KOPT-K1 (cell line): ENCODE results near the gene LMAN2.
"Not testable (repeated sequence)": the region's sequence is repeated elsewhere in the genome, so short reads cannot be mapped to it uniquely, and the experiment has no call there.

Source experiments
- H3K27ac ChIP-seq: fragments of 200-600 bp; sonication (generic); 2 replicates; pipeline ENCODE4 v1.5.1; 2016; ENCODE audit warnings: antibody characterized with exemption, mild to moderate bottlenecking, low read depth, low read length; ENCODE audit not compliant: poor library complexity, severe bottlenecking
- H3K36me3 ChIP-seq: fragments of 200-600 bp; sonication (generic); 2 replicates; pipeline ENCODE4 v1.5.1; 2017; ENCODE audit warnings: antibody characterized with exemption, mild to moderate bottlenecking, low read length, moderate library complexity; ENCODE audit not compliant: insufficient read depth
- H3K9me3 ChIP-seq: fragments of 200-600 bp; sonication (generic); 2 replicates; pipeline ENCODE4 v1.5.1; 2017; ENCODE audit warnings: antibody characterized with exemption, low read length, mild to moderate bottlenecking; ENCODE audit not compliant: insufficient read depth, poor library complexity, severe bottlenecking

LMAN2 gene

DNA sequence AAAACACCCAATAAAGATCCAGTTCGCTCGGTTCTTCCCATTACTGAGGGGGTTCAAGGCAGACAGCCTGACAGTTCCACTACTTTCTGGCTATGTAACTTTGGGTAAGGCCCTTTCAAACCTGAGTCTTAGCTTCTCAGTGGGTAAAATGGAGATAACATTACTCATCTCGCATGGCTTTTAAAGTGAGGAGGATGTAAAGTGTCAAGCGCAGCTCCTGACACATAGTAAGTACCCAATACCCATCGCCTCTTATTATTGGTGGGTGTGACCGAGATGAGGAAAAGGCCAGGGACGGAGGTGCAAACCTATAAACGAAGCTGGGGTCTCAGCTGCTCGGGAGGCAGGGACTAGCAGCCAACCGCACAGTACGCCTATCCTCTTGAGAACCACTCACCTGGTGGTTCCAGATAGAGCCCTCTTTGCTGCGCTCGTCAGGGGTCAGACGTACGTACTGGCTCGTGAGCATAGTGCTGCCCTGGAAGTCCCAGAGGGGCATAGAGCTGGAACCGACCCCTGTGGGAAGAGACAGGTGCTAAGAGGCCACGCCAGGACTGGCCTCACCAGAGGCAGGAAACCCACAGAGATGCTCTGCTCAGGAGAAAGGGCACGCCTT lies 584 bp downstream of the LMAN2 start:
- peaks cover 37% of the 10 kb centered on the region for H3K36me3 ChIP-seq
- peak overlapping the region; percentile 88 for H3K27ac ChIP-seq
- H3K9me3 ChIP-seq, result no peaks in the 10 kb centered on the region

DNA sequence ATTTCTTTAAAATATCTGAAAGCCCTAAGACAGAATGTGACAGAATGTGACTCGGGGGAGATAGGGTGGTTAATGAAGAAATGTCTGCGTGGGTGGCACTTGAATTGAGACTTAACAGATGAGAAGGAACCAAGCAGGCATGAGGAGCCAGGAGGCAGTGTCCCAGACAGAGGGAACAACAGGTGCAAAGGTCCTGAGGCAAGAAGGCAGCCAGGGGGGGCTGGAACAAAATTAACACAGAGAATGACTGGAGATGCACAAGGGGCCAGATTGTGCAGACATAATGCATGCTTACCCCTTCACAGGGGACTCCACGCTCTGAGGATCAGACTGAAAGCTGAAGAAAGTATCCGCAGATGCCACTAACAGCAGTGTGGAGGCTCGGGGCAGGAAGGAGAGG lies 1.7 kb downstream of the LMAN2 start:
- Histone ChIP-seq H3K36me3 (peaks cover 46% of the 10 kb centered on the region), H3K9me3 (no peaks in the 10 kb centered on the region), H3K27ac (no peak overlapping the region)

DNA sequence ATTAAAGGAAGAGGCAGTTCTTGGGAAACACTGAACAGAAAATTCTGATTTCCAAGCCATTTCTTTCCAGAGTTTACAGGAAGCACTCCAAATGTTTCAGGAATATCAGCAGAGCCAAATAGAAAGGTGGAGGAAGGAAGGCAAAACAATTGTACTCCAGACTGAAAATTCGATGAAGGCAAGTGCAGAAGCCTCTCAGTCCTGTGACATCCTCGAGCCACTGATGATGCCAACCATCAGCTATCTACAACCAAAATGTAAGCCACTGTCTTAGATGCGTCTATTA lies 2.2 kb downstream of the LMAN2 start:
- Histone ChIP-seq H3K36me3 (peaks cover 51% of the 10 kb centered on the region), H3K27ac (no peak overlapping the region), H3K9me3 (no peaks in the 10 kb centered on the region)

GRCh38 chr5:177347699-177348098 lies 3.8 kb downstream of the LMAN2 start:
- no peaks in the 10 kb centered on the region for H3K9me3 ChIP-seq
- no peak overlapping the region for H3K27ac ChIP-seq
- H3K36me3 ChIP-seq, result peaks cover 64% of the 10 kb centered on the region

GRCh38 chr5:177346820-177347219 lies 4.6 kb downstream of the LMAN2 start:
- Histone ChIP-seq H3K36me3 (peaks cover 72% of the 10 kb centered on the region), H3K27ac (no peak overlapping the region), H3K9me3 (no peaks in the 10 kb centered on the region)

DNA sequence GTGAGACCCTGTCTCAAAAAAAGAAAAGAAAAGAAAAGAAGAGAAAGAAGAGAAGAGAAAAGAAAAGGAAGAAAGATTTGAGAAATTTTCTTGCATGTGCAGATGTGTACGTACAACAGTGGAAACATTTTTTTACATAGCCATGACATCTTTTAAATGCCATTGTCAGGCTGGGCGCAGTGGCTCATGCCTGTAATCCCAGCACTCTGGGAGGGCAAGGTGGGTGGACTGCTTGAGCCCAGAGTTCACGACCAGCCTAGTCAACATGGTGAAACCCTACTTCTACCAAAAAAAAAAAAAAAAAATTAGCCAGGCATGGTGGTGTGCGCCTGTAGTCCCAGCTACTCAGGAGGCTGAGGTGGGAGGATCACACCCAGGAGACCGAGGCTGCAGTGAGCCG lies 6.6 kb downstream of the LMAN2 start:
- H3K9me3 ChIP-seq, result no peaks in the 10 kb centered on the region
- H3K27ac ChIP-seq, result no peak overlapping the region
- peaks cover 84% of the 10 kb centered on the region for H3K36me3 ChIP-seq

GRCh38 chr5:177343777-177344176 lies 7.7 kb downstream of the LMAN2 start:
- Histone ChIP-seq H3K36me3 (peaks cover 84% of the 10 kb centered on the region), H3K27ac (no peak overlapping the region), H3K9me3 (no peaks in the 10 kb centered on the region)

DNA sequence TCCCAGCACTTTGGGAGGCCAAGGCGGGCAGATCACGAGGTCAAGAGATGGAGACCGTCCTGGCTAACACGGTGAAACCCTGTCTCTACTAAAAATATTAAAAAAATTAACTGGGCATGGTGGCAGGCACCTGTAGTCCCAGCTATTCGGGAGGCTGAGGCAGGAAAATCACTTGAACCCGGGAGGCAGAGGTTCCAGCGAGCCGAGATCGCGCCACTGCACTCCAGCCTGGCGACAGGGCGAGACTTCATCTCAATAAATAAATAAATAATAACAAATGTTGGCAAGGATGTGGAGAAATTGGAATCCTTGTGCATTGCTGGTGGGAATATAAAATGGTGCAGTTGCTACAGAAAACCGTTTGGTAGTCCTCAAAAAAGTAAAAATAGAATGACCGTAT lies 8.5 kb downstream of the LMAN2 start:
- not testable (repeated sequence) for H3K27ac ChIP-seq, H3K9me3 ChIP-seq
- peaks cover 89% of the 10 kb centered on the region for H3K36me3 ChIP-seq

- Histone ChIP-seq H3K27ac (no peak overlapping the region), H3K9me3 (no peaks in the 10 kb centered on the region), H3K36me3 (peaks cover 93% of the 10 kb centered on the region)
These were observed 12.3 kb downstream of the LMAN2 start for GRCh38 chr5:177339107-177339638.

DNA sequence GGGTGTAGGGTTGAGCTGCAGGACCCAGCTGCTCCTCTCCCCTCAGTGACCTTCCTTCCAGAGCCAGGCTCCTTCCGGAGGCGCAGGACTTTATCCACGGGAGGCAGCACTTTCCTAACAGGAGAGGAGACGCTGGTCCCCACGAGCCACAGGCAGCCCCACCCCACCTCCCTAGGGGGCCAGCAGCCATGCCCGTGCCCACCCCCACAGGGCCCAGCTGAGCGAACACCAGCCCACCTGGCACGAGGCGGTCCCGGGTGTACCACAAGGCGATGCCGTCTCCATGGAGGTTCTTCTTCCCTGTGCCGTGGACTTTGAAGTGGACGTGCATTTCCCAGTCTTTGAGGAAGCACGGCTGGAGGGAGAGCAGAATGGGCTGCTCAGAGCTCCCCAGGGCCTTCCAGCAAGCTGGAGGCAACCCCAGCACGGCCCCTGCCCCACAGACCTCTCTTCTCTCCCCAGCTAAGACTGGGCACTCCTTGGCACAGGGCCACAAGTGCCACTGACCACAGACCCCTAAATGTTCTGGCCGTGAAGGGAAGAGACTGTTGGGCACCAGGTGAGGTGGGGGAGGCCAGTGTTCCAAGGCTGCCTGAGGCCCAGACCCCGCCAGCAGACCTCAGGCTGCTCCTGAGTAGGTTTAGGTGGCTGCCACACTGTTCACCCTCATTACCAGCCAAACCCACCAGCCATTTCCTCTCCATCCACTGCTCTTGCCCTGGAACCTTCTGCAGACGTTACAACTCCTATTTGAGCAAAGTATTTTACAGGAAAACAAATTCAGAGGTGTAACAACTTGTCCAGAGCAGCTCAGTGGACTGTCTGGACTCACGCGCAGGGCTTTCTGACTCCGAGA lies 13.0 kb downstream of the LMAN2 start:
- Histone ChIP-seq H3K27ac (no peak overlapping the region), H3K36me3 (peaks cover 93% of the 10 kb centered on the region), H3K9me3 (no peaks in the 10 kb centered on the region)

GRCh38 chr5:177336603-177337494 lies 14.6 kb downstream of the LMAN2 start:
- H3K27ac ChIP-seq, result no peak overlapping the region
- no peaks in the 10 kb centered on the region for H3K9me3 ChIP-seq
- peaks cover 96% of the 10 kb centered on the region for H3K36me3 ChIP-seq

DNA sequence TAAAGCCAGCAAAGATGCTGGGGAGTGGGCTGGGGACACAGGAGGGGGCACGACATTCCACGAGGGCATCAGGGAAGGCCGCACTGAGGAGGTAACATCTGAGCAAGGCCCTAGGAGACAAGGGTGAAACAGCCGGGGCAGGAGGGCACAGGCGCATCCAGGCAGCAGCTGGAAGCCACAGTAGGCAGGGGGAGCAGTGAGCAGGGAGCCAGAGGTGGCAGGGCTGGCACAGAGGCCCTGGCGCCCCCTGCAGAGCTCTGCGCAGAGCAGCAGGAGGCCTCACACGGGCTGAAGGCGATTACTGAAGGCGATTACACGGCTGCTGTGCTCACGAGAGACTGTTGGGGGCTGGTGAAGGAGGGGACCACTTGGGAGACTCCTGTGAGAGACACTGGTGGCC lies 15.4 kb downstream of the LMAN2 start:
- Histone ChIP-seq H3K9me3 (no peaks in the 10 kb centered on the region), H3K36me3 (peaks cover 96% of the 10 kb centered on the region), H3K27ac (no peak overlapping the region)

- peaks cover 98% of the 10 kb centered on the region for H3K36me3 ChIP-seq
- H3K9me3 ChIP-seq, result no peaks in the 10 kb centered on the region
- no peak overlapping the region for H3K27ac ChIP-seq
These were observed 15.8 kb downstream of the LMAN2 start for GRCh38 chr5:177335701-177336065.

GRCh38 chr5:177334781-177335700 lies 16.4 kb downstream of the LMAN2 start:
- no peak overlapping the region for H3K27ac ChIP-seq
- H3K9me3 ChIP-seq, result no peaks in the 10 kb centered on the region
- peaks cover 100% of the 10 kb centered on the region for H3K36me3 ChIP-seq
